H1 (cell line): ENCODE data around the gene LSM3.

Experiments
- EP300 ChIP-seq, 2 experiments: IDR thresholded peaks; 1 replicate in 1 of 2; 2 replicates in 1 of 2; pipeline ENCODE4 v1.6.1; 2011 to 2012; ENCODE audit warnings: low read depth in 2 of 2, low read length in 2 of 2, mild to moderate bottlenecking in 2 of 2, borderline replicate concordance in 1 of 2, inconsistent platforms in 1 of 2, moderate library complexity in 1 of 2
- EZH2 ChIP-seq: fragments of 200-600 bp; sonication (generic); IDR thresholded peaks from 2 replicates; pipeline ENCODE4 v1.7.1; 2012; ENCODE audit warnings: low read depth, mild to moderate bottlenecking, moderate library complexity, low read length, inconsistent platforms; ENCODE audit not compliant: severe bottlenecking
- HDAC2 ChIP-seq, 2 experiments: fragments of 300-600 bp in 1 of 2; sonication (generic) in 1 of 2; IDR thresholded peaks; 2 replicates each; pipeline ENCODE4 v1.6.1; 2011 to 2012; ENCODE audit warnings: low read depth in 2 of 2, low read length in 2 of 2, mild to moderate bottlenecking in 2 of 2, moderate library complexity in 2 of 2, borderline replicate concordance in 1 of 2, inconsistent platforms in 1 of 2
- HDAC6 ChIP-seq: IDR thresholded peaks from one replicate; pipeline ENCODE4 v1.7.1; 2012; ENCODE audit warnings: low read depth, mild to moderate bottlenecking, inconsistent platforms, low read length, moderate library complexity
- NANOG ChIP-seq: IDR thresholded peaks from 2 replicates; pipeline ENCODE4 v1.6.1; 2011; ENCODE audit warnings: low read length, low read depth, mild to moderate bottlenecking, inconsistent platforms; ENCODE audit not compliant: insufficient read depth, poor library complexity, severe bottlenecking
- POLR2A ChIP-seq, 2 experiments: IDR thresholded peaks; 1 replicate in 1 of 2; 2 replicates in 1 of 2; pipeline ENCODE4 v1.6.1; 2011; ENCODE audit warnings: low read depth in 2 of 2, low read length in 2 of 2, mild to moderate bottlenecking in 2 of 2; ENCODE audit errors: control extremely low read depth in 1 of 2
- RAD21 ChIP-seq, 2 experiments: IDR thresholded peaks in 1 of 2; conservative IDR thresholded peaks in 1 of 2; 2 replicates each; pipeline ENCODE4 v1.6.1; 2011; ENCODE audit warnings: low read depth in 2 of 2, low read length in 2 of 2, improper control_type of control experiment in 1 of 2, inconsistent platforms in 1 of 2, mild to moderate bottlenecking in 1 of 2, moderate library complexity in 1 of 2
- RFX5 ChIP-seq: IDR thresholded peaks from 2 replicates; pipeline ENCODE4 v1.6.1; 2011; ENCODE audit warnings: low read depth, low read length, improper control_type of control experiment, borderline replicate concordance
- SP2 ChIP-seq: IDR thresholded peaks from 2 replicates; pipeline ENCODE4 v1.6.1; 2012; ENCODE audit warnings: mild to moderate bottlenecking, low read length, inconsistent platforms
- TF ChIP-seq, protein P1 (sequence below), 3 experiments: IDR thresholded peaks; 1 replicate in 2 of 3; 2 replicates in 1 of 3; pipeline versions ENCODE4 v1.5.1 to v1.6.1; 2011; ENCODE audit warnings: low read length in 3 of 3, mild to moderate bottlenecking in 3 of 3, inconsistent platforms in 2 of 3, low read depth in 1 of 3, moderate library complexity in 1 of 3; ENCODE audit not compliant: insufficient read depth in 1 of 3; ENCODE audit errors: control extremely low read depth in 1 of 3
- TF ChIP-seq, protein P2 (sequence below): IDR thresholded peaks from 2 replicates; pipeline ENCODE4 v1.6.1; 2012; ENCODE audit warnings: inconsistent platforms

DNA sequence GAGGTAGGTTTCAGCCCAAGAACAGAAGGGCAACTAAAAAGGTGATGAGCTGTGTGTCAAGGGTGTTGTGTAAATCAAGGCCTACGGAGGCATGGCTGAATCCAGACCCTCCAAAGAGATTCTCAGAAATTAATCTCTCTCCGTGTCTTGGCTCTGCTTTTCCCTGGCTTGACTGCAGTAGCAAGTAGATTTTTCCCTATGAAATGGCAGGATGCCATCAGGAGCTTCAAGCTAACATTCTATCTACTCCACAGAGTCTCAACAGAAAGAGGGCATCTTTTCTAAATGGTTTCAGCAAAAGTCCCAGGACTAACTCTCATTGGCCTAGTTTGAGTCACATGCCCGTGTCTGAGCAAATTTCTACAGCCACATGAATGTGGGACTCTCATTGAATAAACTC lies 58.3 kb downstream of the LSM3 start:
- TF ChIP-seq HDAC6 (no peak), HDAC2 (IDR thresholded peaks at IDR 0.05; ENCODE audit: borderline replicate concordance in 1 of 2, low read depth in 2 of 2, low read length in 2 of 2) (no peak), EZH2 (no peak), RAD21 (IDR thresholded peaks at IDR 0.05 in 1 of 2, conservative IDR thresholded peaks at IDR 0.05 in 1 of 2; ENCODE audit: low read depth in 2 of 2, low read length in 2 of 2) (no peak), RFX5 (no peak), SP2 (no peak), EP300 (IDR thresholded peaks at IDR 0.05; ENCODE audit: borderline replicate concordance in 1 of 2, low read depth in 2 of 2, low read length in 2 of 2) (no peak), POLR2A (IDR thresholded peaks at IDR 0.05; ENCODE audit: control extremely low read depth in 1 of 2, low read depth in 2 of 2, low read length in 2 of 2) (no peak), NANOG (no peak)
- TF ChIP-seq, protein P1, sequence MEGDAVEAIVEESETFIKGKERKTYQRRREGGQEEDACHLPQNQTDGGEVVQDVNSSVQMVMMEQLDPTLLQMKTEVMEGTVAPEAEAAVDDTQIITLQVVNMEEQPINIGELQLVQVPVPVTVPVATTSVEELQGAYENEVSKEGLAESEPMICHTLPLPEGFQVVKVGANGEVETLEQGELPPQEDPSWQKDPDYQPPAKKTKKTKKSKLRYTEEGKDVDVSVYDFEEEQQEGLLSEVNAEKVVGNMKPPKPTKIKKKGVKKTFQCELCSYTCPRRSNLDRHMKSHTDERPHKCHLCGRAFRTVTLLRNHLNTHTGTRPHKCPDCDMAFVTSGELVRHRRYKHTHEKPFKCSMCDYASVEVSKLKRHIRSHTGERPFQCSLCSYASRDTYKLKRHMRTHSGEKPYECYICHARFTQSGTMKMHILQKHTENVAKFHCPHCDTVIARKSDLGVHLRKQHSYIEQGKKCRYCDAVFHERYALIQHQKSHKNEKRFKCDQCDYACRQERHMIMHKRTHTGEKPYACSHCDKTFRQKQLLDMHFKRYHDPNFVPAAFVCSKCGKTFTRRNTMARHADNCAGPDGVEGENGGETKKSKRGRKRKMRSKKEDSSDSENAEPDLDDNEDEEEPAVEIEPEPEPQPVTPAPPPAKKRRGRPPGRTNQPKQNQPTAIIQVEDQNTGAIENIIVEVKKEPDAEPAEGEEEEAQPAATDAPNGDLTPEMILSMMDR (IDR thresholded peaks at IDR 0.05; ENCODE audit: control extremely low read depth in 1 of 3, insufficient read depth in 1 of 3, low read depth in 1 of 3, low read length in 3 of 3), result no peak
- TF ChIP-seq, protein P2, sequence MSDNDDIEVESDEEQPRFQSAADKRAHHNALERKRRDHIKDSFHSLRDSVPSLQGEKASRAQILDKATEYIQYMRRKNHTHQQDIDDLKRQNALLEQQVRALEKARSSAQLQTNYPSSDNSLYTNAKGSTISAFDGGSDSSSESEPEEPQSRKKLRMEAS, result no peak
